Osteocyte (in vitro differentiated cells): ENCODE results near the gene AARS2. TPM values are rescaled to one million over a fixed set of nuclear protein-coding genes. Genes with fewer than 3 reads are reported as not detected.

Experiments used
- DNase-seq: peaks from one replicate; pipeline ENCODE4 v3.0.0; 2021; ENCODE audit warnings: mixed read lengths; ENCODE audit not compliant: unreplicated experiment; ENCODE audit errors: extremely low spot score
- H3K27ac Mint-ChIP-seq: one replicate; pipeline ENCODE4 v1.8.0; 2021; ENCODE audit warnings: mild to moderate bottlenecking, mixed read lengths; ENCODE audit not compliant: unreplicated experiment
- H3K27me3 Mint-ChIP-seq: one replicate; pipeline ENCODE4 v1.8.0; 2021; ENCODE audit warnings: mixed read lengths; ENCODE audit not compliant: unreplicated experiment
- H3K36me3 Mint-ChIP-seq: one replicate; pipeline ENCODE4 v1.8.0; 2021; ENCODE audit warnings: mixed read lengths; ENCODE audit not compliant: unreplicated experiment
- H3K4me1 Mint-ChIP-seq: one replicate; pipeline ENCODE4 v1.8.0; 2021; ENCODE audit warnings: mixed read lengths; ENCODE audit not compliant: unreplicated experiment
- H3K4me3 Mint-ChIP-seq: one replicate; pipeline ENCODE4 v1.8.0; 2021; ENCODE audit warnings: mild to moderate bottlenecking, moderate library complexity, mixed read lengths; ENCODE audit not compliant: unreplicated experiment
- H3K9me3 Mint-ChIP-seq: one replicate; pipeline ENCODE4 v1.8.0; 2021; ENCODE audit warnings: mixed read lengths; ENCODE audit not compliant: unreplicated experiment
- long read RNA-seq: library from polyadenylated mRNA; unstranded; transcript quantifications from one replicate; pipeline ENCODE4 v2.0.0, GENCODE V29; 2021
- total RNA-seq: library from RNA; stranded (reverse); gene quantifications from 2 replicates; pipeline ENCODE4 v1.2.1, GENCODE V29; 2021
- TF ChIP-seq, protein P1 (sequence below): fragments of 200-600 bp; sonication (generic); IDR thresholded peaks from 2 replicates; pipeline ENCODE4 v1.5.0; 2021; ENCODE audit warnings: antibody characterized with exemption, mild to moderate bottlenecking, moderate library complexity

The AARS2 gene
- 13.2 and 13.3 TPM in 2 replicates for total RNA-seq
- long read RNA-seq, transcript AARS2-201 (22 exons, 3,854 nt), result major isoform, 13 of 21 reads
- long read RNA-seq, partial matches to known transcripts, result 5 of 21 reads
- long read RNA-seq, other reads (novel, unspliced or antisense), result 3 of 21 reads

DNA sequence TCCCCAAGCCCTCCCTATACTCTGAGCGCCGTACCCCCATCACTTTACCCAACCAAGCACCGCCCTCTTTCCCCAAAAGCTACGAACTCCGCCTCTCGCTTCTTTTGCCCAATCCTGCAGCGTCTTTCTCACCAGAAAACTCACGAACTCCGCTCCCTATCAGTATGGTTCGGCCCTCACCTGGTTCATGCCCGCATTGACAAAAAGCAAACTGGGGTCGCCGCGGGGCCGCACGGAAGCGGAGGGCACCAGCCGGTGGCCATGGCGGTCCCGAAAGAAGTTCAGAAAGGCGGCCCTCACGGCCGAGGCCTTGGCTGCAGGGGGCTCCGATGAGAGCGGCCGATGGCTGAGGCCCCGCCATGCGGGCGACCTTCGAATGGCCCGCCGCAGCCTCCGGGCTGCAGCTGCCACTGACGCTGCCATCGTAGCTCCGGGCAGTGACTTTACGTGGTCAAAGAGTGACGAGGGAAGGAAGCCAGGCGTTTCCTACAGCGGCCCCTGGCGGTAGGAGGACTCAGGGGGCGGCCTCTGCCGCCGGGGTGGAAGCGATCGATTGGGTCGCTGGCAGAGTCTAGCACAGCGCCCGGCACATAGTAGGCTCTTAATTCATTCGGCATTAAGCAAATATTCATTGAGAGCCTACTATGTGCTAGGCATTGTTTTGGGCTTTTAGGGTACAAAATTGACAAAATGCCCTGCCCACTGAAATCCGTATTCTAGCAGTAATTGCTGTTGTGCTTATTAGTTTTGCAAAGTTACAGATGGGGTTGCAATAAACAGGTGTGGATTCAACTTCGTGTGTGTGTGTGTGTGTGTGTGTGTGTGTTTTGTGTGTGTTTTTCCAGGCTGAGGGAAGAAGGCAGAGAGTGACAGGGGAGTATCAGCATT is at the start of gene AARS2:
Gene AARS2, minus strand, starts transcription at position 447 of the 888 bp plus-strand sequence. Its CDS starts 24 bp downstream, at position 423.
- H3K4me3 Mint-ChIP-seq, result peak within 1 kb of the TSS; percentile 99
- peaks cover 10% of the 10 kb centered on the region for H3K36me3 Mint-ChIP-seq
- H3K9me3 Mint-ChIP-seq, result no peaks in the 10 kb centered on the region
- H3K4me1 Mint-ChIP-seq, result peaks cover 14% of the 10 kb centered on the region
- TF ChIP-seq, protein P1, sequence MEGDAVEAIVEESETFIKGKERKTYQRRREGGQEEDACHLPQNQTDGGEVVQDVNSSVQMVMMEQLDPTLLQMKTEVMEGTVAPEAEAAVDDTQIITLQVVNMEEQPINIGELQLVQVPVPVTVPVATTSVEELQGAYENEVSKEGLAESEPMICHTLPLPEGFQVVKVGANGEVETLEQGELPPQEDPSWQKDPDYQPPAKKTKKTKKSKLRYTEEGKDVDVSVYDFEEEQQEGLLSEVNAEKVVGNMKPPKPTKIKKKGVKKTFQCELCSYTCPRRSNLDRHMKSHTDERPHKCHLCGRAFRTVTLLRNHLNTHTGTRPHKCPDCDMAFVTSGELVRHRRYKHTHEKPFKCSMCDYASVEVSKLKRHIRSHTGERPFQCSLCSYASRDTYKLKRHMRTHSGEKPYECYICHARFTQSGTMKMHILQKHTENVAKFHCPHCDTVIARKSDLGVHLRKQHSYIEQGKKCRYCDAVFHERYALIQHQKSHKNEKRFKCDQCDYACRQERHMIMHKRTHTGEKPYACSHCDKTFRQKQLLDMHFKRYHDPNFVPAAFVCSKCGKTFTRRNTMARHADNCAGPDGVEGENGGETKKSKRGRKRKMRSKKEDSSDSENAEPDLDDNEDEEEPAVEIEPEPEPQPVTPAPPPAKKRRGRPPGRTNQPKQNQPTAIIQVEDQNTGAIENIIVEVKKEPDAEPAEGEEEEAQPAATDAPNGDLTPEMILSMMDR, result peak; percentile 99
- peak within 1 kb of the TSS; percentile 90 for H3K27ac Mint-ChIP-seq
- peak; percentile 96 for DNase-seq
- H3K27me3 Mint-ChIP-seq, result peaks cover 18% of the 10 kb centered on the region

DNA sequence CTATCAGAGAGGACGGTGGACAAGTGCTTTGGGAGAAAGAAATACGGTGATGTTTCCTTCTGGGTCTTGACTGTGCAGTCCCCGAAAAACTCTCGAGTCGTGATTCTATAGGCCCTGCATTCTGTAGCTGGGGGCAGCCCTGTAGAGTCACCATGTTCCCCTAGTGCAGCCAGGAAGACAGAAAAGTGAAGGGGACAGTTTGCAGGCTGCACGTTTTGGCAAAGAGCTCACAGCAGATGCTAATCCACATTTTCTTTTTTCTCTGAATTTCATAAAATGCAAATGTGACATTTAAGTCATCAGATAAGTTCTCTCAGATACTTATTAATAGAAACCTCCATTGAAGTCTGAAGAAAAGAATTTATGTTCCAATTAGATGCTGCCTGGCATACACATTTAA is 48.8 kb upstream of the AARS2 start:
- no peaks in the 10 kb centered on the region for H3K36me3 Mint-ChIP-seq
- no peaks in the 10 kb centered on the region for H3K4me1 Mint-ChIP-seq
- DNase-seq, result no peak
- TF ChIP-seq, protein P1, result no peak
- no peaks in the 10 kb centered on the region for H3K9me3 Mint-ChIP-seq
- no peak overlapping the region for H3K27ac Mint-ChIP-seq
- no peak overlapping the region for H3K4me3 Mint-ChIP-seq
- H3K27me3 Mint-ChIP-seq, result peaks cover 59% of the 10 kb centered on the region

- DNase-seq, result no peak
- Mint-ChIP-seq H3K27me3 (peaks cover 70% of the 10 kb centered on the region), H3K9me3 (peaks cover 6% of the 10 kb centered on the region), H3K4me3 (no peak overlapping the region), H3K27ac (no peak overlapping the region), H3K4me1 (no peaks in the 10 kb centered on the region), H3K36me3 (no peaks in the 10 kb centered on the region)
- TF ChIP-seq, protein P1, result no peak
These were observed 46.8 kb upstream of the AARS2 start for GRCh38 chr6:44359973-44360372.

- no peaks in the 10 kb centered on the region for H3K36me3 Mint-ChIP-seq
- H3K4me1 Mint-ChIP-seq, result no peaks in the 10 kb centered on the region
- no peak overlapping the region for H3K27ac Mint-ChIP-seq
- no peak for DNase-seq
- H3K27me3 Mint-ChIP-seq, result peaks cover 52% of the 10 kb centered on the region
- H3K4me3 Mint-ChIP-seq, result no peak overlapping the region
- peaks cover 6% of the 10 kb centered on the region for H3K9me3 Mint-ChIP-seq
- TF ChIP-seq, protein P1, result no peak
These were observed 43.3 kb upstream of the AARS2 start for GRCh38 chr6:44356487-44356886.

DNA sequence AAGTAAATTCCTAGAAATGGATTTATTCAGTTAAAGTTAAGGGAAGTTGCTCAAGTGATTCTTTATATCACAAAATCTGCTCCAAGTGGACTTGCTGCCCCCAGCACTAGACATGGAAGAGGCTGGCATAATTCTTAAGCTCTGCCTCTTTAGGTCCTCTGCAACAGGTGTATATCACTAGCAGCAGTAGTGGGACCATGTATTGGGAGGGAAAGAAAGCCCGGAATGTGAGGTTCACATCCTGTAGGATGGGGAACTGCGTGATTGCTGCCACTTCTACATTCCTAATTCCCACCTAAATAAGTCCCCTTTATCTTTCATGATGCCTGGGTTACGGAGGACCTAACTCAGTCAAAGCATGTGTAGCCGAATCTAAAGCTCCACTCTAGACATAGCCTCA is 42.5 kb upstream of the AARS2 start:
- no peak overlapping the region for H3K27ac Mint-ChIP-seq
- H3K9me3 Mint-ChIP-seq, result peaks cover 6% of the 10 kb centered on the region
- TF ChIP-seq, protein P1, result no peak
- no peak for DNase-seq
- H3K27me3 Mint-ChIP-seq, result peaks cover 48% of the 10 kb centered on the region
- H3K4me1 Mint-ChIP-seq, result no peaks in the 10 kb centered on the region
- no peaks in the 10 kb centered on the region for H3K36me3 Mint-ChIP-seq
- H3K4me3 Mint-ChIP-seq, result no peak overlapping the region
